ENCODE measurements around the gene MAD1L1.

Gene MAD1L1

DNA sequence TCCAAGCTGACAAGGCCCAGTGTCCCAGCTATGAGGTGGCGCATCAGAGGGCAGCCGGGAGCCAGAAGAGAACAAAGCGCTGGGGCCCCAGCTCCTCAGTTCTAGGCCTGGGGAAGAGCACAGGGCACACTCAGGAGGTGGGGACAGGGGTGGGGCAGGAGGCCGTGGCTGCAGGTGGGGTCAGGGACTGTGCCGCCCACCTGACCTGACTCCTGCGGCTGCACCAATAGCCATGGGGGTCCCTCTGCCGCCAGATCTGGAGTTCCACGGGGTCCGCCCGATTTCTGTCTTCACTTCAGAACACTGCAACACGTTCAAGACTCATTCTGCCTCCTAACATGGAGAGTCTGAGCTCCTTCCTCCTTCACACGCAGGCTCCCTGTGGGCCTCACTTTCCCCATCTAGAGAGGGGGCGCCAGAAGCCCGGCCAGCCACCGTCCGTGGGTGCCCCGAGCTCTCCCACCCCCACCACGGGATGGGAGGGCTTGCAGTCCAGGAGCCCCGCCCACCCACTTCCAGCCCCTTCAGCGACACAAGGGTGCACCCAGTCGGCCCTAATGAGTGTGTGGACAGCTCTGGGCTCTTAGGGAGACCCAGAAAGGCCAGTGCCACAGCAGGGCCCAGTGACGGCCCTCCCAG, 278.3 kb downstream of the MAD1L1 start:
- no peak for DNase-seq (ENCODE audit: low read depth)
- no peak overlapping the region for H3K4me3 ChIP-seq (replicated peaks; ENCODE audit: low read depth, low read length)
- no peak for TF ChIP-seq CTCF (IDR thresholded peaks at IDR 0.05; ENCODE audit: low read length, missing control alignments)

GRCh38 chr7:1953199-1954190, 279.2 kb downstream of the MAD1L1 start:
- DNase-seq (ENCODE audit: low read depth) = no peak
- H3K4me3 ChIP-seq (replicated peaks; ENCODE audit: low read depth, low read length) = no peak overlapping the region
- TF ChIP-seq CTCF (IDR thresholded peaks at IDR 0.05; ENCODE audit: low read length, missing control alignments) = no peak

GRCh38 chr7:1952781-1953180, 280.0 kb downstream of the MAD1L1 start:
- H3K4me3 ChIP-seq (replicated peaks; ENCODE audit: low read depth, low read length) = no peak overlapping the region
- TF ChIP-seq CTCF (IDR thresholded peaks at IDR 0.05; ENCODE audit: low read length, missing control alignments) = no peak
- no peak for DNase-seq (ENCODE audit: low read depth)

GRCh38 chr7:1952169-1952760, 280.5 kb downstream of the MAD1L1 start:
- no peak overlapping the region for H3K4me3 ChIP-seq (replicated peaks; ENCODE audit: low read depth, low read length)
- TF ChIP-seq CTCF (IDR thresholded peaks at IDR 0.05; ENCODE audit: low read length, missing control alignments) = no peak
- no peak for DNase-seq (ENCODE audit: low read depth)

GRCh38 chr7:1951600-1951999, 281.1 kb downstream of the MAD1L1 start:
- no peak for DNase-seq (ENCODE audit: low read depth)
- TF ChIP-seq CTCF (IDR thresholded peaks at IDR 0.05; ENCODE audit: low read length, missing control alignments) = no peak
- no peak overlapping the region for H3K4me3 ChIP-seq (replicated peaks; ENCODE audit: low read depth, low read length)

- TF ChIP-seq CTCF (IDR thresholded peaks at IDR 0.05; ENCODE audit: low read length, missing control alignments) = no peak
- no peak for DNase-seq (ENCODE audit: low read depth)
- H3K4me3 ChIP-seq (replicated peaks; ENCODE audit: low read depth, low read length) = no peak overlapping the region
These were observed 281.6 kb downstream of the MAD1L1 start for GRCh38 chr7:1951159-1951536.
